ENCODE results near the gene HOXA2.

DNA sequence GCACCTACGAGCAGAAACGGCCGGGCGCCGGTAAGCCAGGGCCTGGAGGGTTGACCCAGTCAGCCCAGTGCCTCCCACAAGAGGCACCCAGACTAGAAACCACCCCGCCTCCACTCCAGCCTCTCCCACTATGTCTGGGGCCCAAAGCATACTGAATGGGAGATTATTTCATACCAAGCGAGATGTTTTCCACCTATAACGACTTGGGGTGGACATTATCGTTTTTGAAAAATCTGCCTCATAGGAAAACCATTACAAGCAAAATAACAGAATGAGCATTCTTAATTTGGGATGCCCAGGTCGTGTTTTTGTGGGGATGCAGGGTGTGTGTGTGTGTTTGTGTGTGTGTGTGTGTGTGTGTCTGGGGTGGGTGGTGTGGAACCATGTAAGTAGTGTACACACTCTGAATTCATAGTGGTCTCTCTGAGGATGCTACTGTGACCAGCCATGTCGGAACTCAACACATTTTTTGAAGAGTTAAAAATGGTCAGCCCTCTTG is 43.5 kb upstream of the HOXA2 start:
- no peak for TF ChIP-seq MYC (IDR thresholded peaks at IDR 0.05; ENCODE audit: low read depth, low read length)
- TF ChIP-seq, protein P1, sequence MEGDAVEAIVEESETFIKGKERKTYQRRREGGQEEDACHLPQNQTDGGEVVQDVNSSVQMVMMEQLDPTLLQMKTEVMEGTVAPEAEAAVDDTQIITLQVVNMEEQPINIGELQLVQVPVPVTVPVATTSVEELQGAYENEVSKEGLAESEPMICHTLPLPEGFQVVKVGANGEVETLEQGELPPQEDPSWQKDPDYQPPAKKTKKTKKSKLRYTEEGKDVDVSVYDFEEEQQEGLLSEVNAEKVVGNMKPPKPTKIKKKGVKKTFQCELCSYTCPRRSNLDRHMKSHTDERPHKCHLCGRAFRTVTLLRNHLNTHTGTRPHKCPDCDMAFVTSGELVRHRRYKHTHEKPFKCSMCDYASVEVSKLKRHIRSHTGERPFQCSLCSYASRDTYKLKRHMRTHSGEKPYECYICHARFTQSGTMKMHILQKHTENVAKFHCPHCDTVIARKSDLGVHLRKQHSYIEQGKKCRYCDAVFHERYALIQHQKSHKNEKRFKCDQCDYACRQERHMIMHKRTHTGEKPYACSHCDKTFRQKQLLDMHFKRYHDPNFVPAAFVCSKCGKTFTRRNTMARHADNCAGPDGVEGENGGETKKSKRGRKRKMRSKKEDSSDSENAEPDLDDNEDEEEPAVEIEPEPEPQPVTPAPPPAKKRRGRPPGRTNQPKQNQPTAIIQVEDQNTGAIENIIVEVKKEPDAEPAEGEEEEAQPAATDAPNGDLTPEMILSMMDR (IDR thresholded peaks at IDR 0.05; ENCODE audit: low read depth, low read length) = no peak
